Endothelial cell of umbilical vein (primary cell): ENCODE measurements around the gene MTCL1. TPM values are rescaled to one million over a fixed set of nuclear protein-coding genes. Genes with fewer than 3 reads are reported as not detected.

Experiments used
- BruUV-seq: library from RNA; stranded (reverse); fragments of 400-500 nt; replicated peaks from 2 replicates; lab custom pipeline; 2021; lab: Mats Ljungman, UMichigan
- CTCF ChIA-PET: fragments of 300-600, 350-600 bp; sonication (Branson Sonifier 250); formaldehyde crosslinking; loops from one replicate; lab custom pipeline; 2021; ENCODE audit warnings: antibody characterized with exemption, inconsistent platforms; lab: Charles Lee
- POLR2A ChIA-PET: fragments of 300-600, 350-600 bp; sonication (Branson Sonifier 250); formaldehyde crosslinking; loops from one replicate; lab custom pipeline; 2021; ENCODE audit warnings: antibody characterized with exemption, inconsistent platforms; lab: Charles Lee
- DNase-seq: peaks from one replicate; pipeline ENCODE4 v3.0.0-alpha.2; 2011; ENCODE audit warnings: low read depth, low spot score
- FAIRE-seq: peaks from 2 replicates; lab custom pipeline; 2011; peaks lifted over from hg19 to GRCh38; lab: Jason Lieb, UNC
- H2AFZ ChIP-seq: 2 replicates; pipeline ENCODE4 v1.6.0; 2012; ENCODE audit warnings: low read depth, low read length, control low read depth, inconsistent platforms
- H3K27ac ChIP-seq: 2 replicates; pipeline ENCODE4 v1.5.1; 2011; ENCODE audit warnings: low read depth, mild to moderate bottlenecking, control low read depth, low read length, moderate library complexity; ENCODE audit not compliant: insufficient read depth
- H3K27me3 ChIP-seq, 2 experiments: 2 replicates each; pipeline versions ENCODE4 v1.6.0 to v1.6.1; 2011; ENCODE audit warnings: low read length in 2 of 2, mixed read lengths in 1 of 2; ENCODE audit not compliant: control insufficient read depth in 2 of 2, insufficient read depth in 2 of 2
- H3K36me3 ChIP-seq, 2 experiments: 2 replicates in 1 of 2; 3 replicates in 1 of 2; pipeline ENCODE4 v1.5.1; 2011; ENCODE audit warnings: low read length in 2 of 2, mild to moderate bottlenecking in 1 of 2, moderate library complexity in 1 of 2; ENCODE audit not compliant: control insufficient read depth in 2 of 2, insufficient read depth in 2 of 2; ENCODE audit errors: extremely low read depth in 1 of 2
- H3K4me1 ChIP-seq: 3 replicates; pipeline ENCODE4 v1.5.1; 2011; ENCODE audit warnings: mild to moderate bottlenecking, low read length; ENCODE audit not compliant: control insufficient read depth, insufficient read depth; ENCODE audit errors: extremely low read depth
- H3K4me2 ChIP-seq: 2 replicates; pipeline ENCODE4 v1.6.1; 2011; ENCODE audit warnings: low read length, control low read depth, mixed read lengths; ENCODE audit not compliant: insufficient read depth
- H3K4me3 ChIP-seq, 3 experiments: fragments of 200-600 bp in 1 of 3; sonication (generic), shearing (Covaris generic) in 1 of 3; replicated peaks in 1 of 3; 2 replicates each; pipeline ENCODE4 v1.5.1; 2011 to 2016; ENCODE audit warnings: control low read depth in 3 of 3, low read length in 3 of 3, mild to moderate bottlenecking in 2 of 3, inconsistent platforms in 1 of 3, low read depth in 1 of 3, moderate library complexity in 1 of 3; ENCODE audit not compliant: insufficient read depth in 1 of 3
- H3K79me2 ChIP-seq: 2 replicates; pipeline ENCODE4 v1.6.0; 2012; ENCODE audit warnings: low read length, inconsistent platforms; ENCODE audit not compliant: control insufficient read depth, insufficient read depth
- H3K9ac ChIP-seq: replicated peaks from 2 replicates; pipeline ENCODE3; 2011; ENCODE audit warnings: low read length, control low read depth; ENCODE audit not compliant: insufficient read depth; ENCODE audit errors: extremely low read depth
- H3K9me1 ChIP-seq: replicated peaks from 3 replicates; pipeline ENCODE4 v1.6.0; 2011; ENCODE audit warnings: mild to moderate bottlenecking, low read length; ENCODE audit not compliant: control insufficient read depth, insufficient read depth; ENCODE audit errors: extremely low read depth
- H3K9me3 ChIP-seq: replicated peaks from 2 replicates; pipeline ENCODE4 v1.5.1; 2012; ENCODE audit warnings: low read length, inconsistent platforms; ENCODE audit not compliant: control insufficient read depth, insufficient read depth
- H4K20me1 ChIP-seq: replicated peaks from 2 replicates; pipeline ENCODE3; 2011; ENCODE audit warnings: mild to moderate bottlenecking, low read length; ENCODE audit not compliant: control insufficient read depth, insufficient read depth; ENCODE audit errors: extremely low read depth
- EZH2 ChIP-seq: IDR thresholded peaks from 2 replicates; pipeline ENCODE4 v1.6.1; 2012; ENCODE audit warnings: borderline replicate concordance, low read depth, mild to moderate bottlenecking, moderate library complexity, low read length, inconsistent platforms; ENCODE audit not compliant: severe bottlenecking
- FOS ChIP-seq: IDR thresholded peaks from 2 replicates; pipeline ENCODE4 v1.6.1; 2011; ENCODE audit warnings: mild to moderate bottlenecking, low read length, moderate library complexity, borderline replicate concordance; ENCODE audit not compliant: insufficient read depth
- GATA2 ChIP-seq: IDR thresholded peaks from 2 replicates; pipeline ENCODE4 v1.7.0; 2011; ENCODE audit warnings: low read depth, mild to moderate bottlenecking, moderate library complexity, mixed read lengths, low read length; ENCODE audit not compliant: insufficient read length, insufficient read depth
- JUN ChIP-seq: IDR thresholded peaks from 2 replicates; pipeline ENCODE4 v1.6.1; 2011; ENCODE audit warnings: borderline replicate concordance, low read depth; ENCODE audit not compliant: insufficient read length, insufficient read depth
- MYC ChIP-seq: IDR thresholded peaks from one replicate; pipeline ENCODE4 v1.6.1; 2011; ENCODE audit warnings: mild to moderate bottlenecking, low read depth, low read length
- POLR2AphosphoS5 ChIP-seq: IDR thresholded peaks from 2 replicates; pipeline ENCODE4 v1.6.1; 2012; ENCODE audit warnings: low read depth, mild to moderate bottlenecking, control low read depth, low read length, moderate library complexity; ENCODE audit not compliant: insufficient read depth
- dilution Hi-C: fragments of 300-500 bp; cut with MboI; formaldehyde crosslinking; loops from one replicate; pipeline ENCODE4 v1.15.0; 2019; ENCODE audit warnings: low sequenced_read_pairs; ENCODE audit not compliant: extremely low pct_ligation_motif_present
- intact Hi-C: fragments of 100-400 bp; cut with micrococcal nuclease; formaldehyde crosslinking; loops from one replicate; pipeline ENCODE4 v1.10.0; 2022
- polyA plus RNA-seq, 4 experiments: library from polyadenylated mRNA; depleted of rRNA in 3 of 4; stranded (reverse) in 3 of 4; unstranded in 1 of 4; fragments of >200 nt; gene quantifications; 2 replicates each; pipeline versions ENCODE4 v1.2.1 to v1.2.3, GENCODE V29; 2011 to 2012; ENCODE audit warnings: missing spikeins in 1 of 4
- total RNA-seq: library from RNA; stranded (reverse); gene quantifications from 2 replicates; pipeline ENCODE4 v1.2.3, GENCODE V29; 2021
- TF ChIP-seq, protein P1 (sequence below), 2 donors: IDR thresholded peaks; 1 replicate in 1 of 2; 2 replicates in 1 of 2; pipeline ENCODE4 v1.5.1; 2011; ENCODE audit warnings: low read length in 2 of 2, mild to moderate bottlenecking in 2 of 2, moderate library complexity in 2 of 2, control low read depth in 1 of 2, inconsistent platforms in 1 of 2, low read depth in 1 of 2; ENCODE audit not compliant: insufficient read depth in 1 of 2; ENCODE audit errors: extremely low read depth in 1 of 2

MTCL1 gene
- total and polyA plus RNA-seq, 2 donors (not counting 3 experiments of a cell fraction or from before 2014, with no cell fraction given): 11.9 to 75.7 TPM

GRCh38 chr18:8851659-8852058 lies 146.3 kb downstream of the MTCL1 start:
- H3K27me3 ChIP-seq: peaks cover 24 to 35% of the 10 kb centered on the region in 2 experiments
- DNase-seq (no peak), FAIRE-seq (no peak)
- H3K4me1 ChIP-seq: no peaks in the 10 kb centered on the region
- intact Hi-C loops (no loop called here), dilution Hi-C loops (no loop called here)
- ChIA-PET POLR2A (no interaction called here), CTCF (no interaction called here)
- H4K20me1 ChIP-seq: no peaks in the 10 kb centered on the region
- no peak overlapping the region for H3K27ac ChIP-seq
- no peaks in the 10 kb centered on the region for H3K9me1 ChIP-seq
- no peak overlapping the region for H3K9ac ChIP-seq
- no peaks in the 10 kb centered on the region for H3K9me3 ChIP-seq
- H3K79me2 ChIP-seq: no peaks in the 10 kb centered on the region
- no peak for TF ChIP-seq GATA2
- TF ChIP-seq, protein P1, sequence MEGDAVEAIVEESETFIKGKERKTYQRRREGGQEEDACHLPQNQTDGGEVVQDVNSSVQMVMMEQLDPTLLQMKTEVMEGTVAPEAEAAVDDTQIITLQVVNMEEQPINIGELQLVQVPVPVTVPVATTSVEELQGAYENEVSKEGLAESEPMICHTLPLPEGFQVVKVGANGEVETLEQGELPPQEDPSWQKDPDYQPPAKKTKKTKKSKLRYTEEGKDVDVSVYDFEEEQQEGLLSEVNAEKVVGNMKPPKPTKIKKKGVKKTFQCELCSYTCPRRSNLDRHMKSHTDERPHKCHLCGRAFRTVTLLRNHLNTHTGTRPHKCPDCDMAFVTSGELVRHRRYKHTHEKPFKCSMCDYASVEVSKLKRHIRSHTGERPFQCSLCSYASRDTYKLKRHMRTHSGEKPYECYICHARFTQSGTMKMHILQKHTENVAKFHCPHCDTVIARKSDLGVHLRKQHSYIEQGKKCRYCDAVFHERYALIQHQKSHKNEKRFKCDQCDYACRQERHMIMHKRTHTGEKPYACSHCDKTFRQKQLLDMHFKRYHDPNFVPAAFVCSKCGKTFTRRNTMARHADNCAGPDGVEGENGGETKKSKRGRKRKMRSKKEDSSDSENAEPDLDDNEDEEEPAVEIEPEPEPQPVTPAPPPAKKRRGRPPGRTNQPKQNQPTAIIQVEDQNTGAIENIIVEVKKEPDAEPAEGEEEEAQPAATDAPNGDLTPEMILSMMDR (IDR thresholded peaks at IDR 0.05; ENCODE audit: extremely low read depth in 1 of 2, insufficient read depth in 1 of 2, low read depth in 1 of 2, low read length in 2 of 2): no peak
- no peak for TF ChIP-seq FOS
- no peak overlapping the region for H3K4me2 ChIP-seq
- no peaks in the 10 kb centered on the region for H3K36me3 ChIP-seq
- BruUV-seq: no TSS peak
- H3K4me3 ChIP-seq: no peak overlapping the region
- H2AFZ ChIP-seq: no peak overlapping the region

- Histone ChIP-seq H3K4me2 (no peak overlapping the region), H3K9ac (no peak overlapping the region), H3K27ac (no peak overlapping the region), H2AFZ (no peak overlapping the region), H3K4me1 (no peaks in the 10 kb centered on the region), H4K20me1 (no peaks in the 10 kb centered on the region), H3K79me2 (no peaks in the 10 kb centered on the region), H3K36me3 (no peaks in the 10 kb centered on the region), H3K9me1 (no peaks in the 10 kb centered on the region), H3K4me3 (no peak overlapping the region), H3K9me3 (no peaks in the 10 kb centered on the region), H3K27me3 (peaks cover 15 to 31% of the 10 kb centered on the region in 2 experiments)
- FAIRE-seq (no peak), DNase-seq (no peak)
- CTCF ChIA-PET: no interaction called here
- intact Hi-C loops (no loop called here), dilution Hi-C loops (no loop called here)
- POLR2A ChIA-PET: no interaction called here
- TF ChIP-seq POLR2AphosphoS5 (no peak), FOS (no peak), GATA2 (no peak), MYC (no peak), EZH2 (no peak), JUN (no peak)
- TF ChIP-seq, protein P1 (IDR thresholded peaks at IDR 0.05; ENCODE audit: extremely low read depth in 1 of 2, insufficient read depth in 1 of 2, low read depth in 1 of 2, low read length in 2 of 2): no peak
- BruUV-seq: no TSS peak
These were observed 149.2 kb downstream of the MTCL1 start for GRCh38 chr18:8854550-8854949.
